ENCODE results near the gene FYB1.

The FYB1 gene

DNA sequence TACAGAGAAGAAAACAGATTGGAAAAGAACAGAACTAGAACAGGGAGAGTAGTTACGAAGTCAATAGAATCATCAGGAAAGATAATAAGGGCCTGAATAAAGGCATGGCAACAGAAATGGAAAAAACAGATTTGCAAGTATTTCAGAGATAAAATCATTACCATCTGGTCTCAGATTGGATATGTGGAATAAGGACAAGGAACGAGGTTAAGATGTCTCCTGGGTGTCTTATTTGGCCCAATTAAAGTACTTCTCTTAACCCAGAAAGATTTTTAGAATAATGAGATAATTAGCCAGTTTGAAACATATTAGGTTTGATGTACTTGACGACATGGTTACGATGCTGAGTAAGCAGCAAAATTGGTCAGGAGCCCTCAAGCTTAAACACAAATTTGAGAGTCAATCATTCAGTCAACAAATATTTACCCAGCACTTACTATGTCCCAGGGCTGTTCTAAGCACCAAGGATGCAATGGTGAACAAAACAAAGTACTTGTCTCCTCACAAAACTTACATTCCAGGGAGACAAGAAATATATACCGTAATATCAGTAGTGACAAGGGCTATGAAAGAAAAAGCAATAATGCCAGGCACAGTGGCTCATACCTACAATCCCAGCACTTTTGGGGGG, 163.5 kb downstream of the FYB1 start:
- no peak overlapping the region for H3K27ac ChIP-seq

More for the DNA sequence above, 163.5 kb downstream of the FYB1 start:
- TF ChIP-seq CTCF (conservative IDR thresholded peaks at IDR 0.05) (no peak), ZFX (IDR thresholded peaks at IDR 0.05) (no peak)

Measured in C4-2B (cell line).